ENCODE data around the gene SCAF8.
"Not testable (repeated sequence)": the region's sequence is repeated elsewhere in the genome, so short reads cannot be mapped to it uniquely, and the experiment has no call there.

DNA sequence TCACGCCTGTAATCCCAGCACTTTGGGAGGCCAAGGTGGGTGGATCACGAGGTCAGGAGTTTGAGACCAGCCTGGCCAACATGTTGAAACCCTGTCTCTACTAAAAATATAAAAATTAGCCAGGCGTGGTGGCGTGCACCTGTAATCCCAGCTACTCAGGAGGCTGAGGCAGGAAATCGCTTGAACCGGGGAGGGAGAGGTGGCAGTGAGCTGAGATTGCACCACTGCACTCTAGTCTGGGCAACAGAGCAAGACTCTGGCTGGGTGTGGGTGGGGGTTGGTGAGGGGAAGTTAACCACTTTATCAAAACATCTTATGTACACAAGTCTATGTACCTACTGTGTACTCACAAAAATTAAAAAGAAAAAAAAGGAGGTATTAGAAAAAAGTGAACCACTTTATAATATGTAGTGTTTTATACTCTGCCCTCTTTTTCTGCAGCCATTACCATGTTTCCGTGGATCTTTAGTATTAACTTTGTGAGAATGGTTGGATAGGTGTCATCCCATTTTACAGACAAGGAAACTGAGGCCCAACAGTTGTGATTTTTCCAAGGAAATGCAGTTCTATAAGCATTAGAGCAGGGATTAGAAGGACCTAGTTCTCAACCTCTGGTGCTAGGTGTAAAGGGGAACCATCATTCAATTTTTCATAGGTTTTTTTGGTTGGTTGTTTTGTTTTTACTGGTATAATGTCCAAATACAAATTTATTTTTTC is 11.0 kb downstream of the SCAF8 start:
- TF ChIP-seq, protein P1, sequence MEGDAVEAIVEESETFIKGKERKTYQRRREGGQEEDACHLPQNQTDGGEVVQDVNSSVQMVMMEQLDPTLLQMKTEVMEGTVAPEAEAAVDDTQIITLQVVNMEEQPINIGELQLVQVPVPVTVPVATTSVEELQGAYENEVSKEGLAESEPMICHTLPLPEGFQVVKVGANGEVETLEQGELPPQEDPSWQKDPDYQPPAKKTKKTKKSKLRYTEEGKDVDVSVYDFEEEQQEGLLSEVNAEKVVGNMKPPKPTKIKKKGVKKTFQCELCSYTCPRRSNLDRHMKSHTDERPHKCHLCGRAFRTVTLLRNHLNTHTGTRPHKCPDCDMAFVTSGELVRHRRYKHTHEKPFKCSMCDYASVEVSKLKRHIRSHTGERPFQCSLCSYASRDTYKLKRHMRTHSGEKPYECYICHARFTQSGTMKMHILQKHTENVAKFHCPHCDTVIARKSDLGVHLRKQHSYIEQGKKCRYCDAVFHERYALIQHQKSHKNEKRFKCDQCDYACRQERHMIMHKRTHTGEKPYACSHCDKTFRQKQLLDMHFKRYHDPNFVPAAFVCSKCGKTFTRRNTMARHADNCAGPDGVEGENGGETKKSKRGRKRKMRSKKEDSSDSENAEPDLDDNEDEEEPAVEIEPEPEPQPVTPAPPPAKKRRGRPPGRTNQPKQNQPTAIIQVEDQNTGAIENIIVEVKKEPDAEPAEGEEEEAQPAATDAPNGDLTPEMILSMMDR (IDR thresholded peaks at IDR 0.05) = not testable (repeated sequence)
- not testable (repeated sequence) for TF ChIP-seq POLR2A (IDR thresholded peaks at IDR 0.05)
